ENCODE results near the gene PDE6H. TPM values are rescaled to one million over a fixed set of nuclear protein-coding genes. Genes with fewer than 3 reads are reported as not detected.

Gene PDE6H
- not detected for polyA plus RNA-seq (2013, experiment 1 of 2; ENCODE audit: insufficient read length)
- not detected for polyA plus RNA-seq (2013, experiment 2 of 2; ENCODE audit: insufficient read length)

- DNase-seq, result no peak
Measured at GRCh38 chr12:14972816-14973215, at the start of gene PDE6H. TSS of gene PDE6H (plus strand) at chr12:14973042. CDS start at chr12:14978013, 4,971 bp downstream.

DNA sequence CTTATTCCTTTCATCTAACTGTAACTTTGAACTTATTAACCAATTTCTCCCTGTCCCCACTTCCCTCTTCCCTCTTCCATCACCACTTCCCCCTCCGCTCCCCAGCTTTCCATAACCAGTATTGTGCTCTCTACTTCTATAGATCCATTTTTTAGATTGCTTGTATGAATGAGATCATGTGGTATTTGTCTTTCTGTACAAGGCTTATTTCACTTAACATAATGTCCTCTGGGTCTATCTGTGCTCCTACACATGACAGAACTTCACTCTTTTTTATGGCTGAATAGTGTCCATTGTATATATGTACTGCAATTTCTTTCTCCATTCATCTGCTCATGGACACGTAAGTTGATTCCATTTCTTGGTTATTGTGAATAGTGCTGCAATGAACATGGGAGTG is 48.9 kb upstream of the PDE6H start:
- DNase-seq, result no peak

DNA sequence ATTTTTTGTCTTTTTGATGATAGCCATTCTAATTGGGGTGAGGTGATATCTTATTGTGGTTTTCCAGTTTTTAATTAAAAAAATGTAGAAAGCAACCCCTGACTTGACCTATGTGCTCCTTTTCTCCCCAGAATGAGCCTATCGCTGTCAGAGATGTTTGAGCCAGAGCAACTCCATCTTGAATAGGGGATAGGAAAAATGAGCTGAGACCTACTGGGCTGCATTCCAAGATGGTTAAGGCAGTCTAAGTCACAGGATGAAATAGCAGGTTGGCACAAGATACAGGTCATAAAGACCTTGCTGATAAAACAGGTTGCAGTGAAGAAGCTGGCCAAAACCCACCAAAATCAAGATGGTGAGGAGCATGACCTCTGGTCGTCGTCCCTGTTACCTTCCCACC is 48.3 kb upstream of the PDE6H start:
- no peak for DNase-seq

DNA sequence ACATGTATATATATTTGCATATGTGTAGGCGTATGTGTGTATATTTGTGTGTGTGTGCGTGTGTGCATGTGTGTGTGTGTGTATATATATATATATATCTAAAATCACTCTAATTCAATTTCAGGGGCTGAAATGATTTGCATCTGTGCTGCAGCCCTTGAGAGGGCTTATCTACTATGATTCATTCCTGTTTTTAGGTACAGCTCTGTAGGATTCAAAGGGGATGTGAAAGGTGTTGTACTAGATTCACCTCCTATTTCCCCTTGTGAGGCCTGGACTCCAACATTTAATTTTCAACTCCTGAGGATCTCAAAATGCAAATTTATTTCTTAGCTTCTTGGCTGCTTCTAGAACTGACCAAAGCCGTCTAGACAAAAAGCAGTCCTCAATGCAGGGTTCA is 45.6 kb upstream of the PDE6H start:
- DNase-seq, result no peak

- DNase-seq, result no peak
Measured at GRCh38 chr12:14928931-14929330, 43.9 kb upstream of the PDE6H start.

DNA sequence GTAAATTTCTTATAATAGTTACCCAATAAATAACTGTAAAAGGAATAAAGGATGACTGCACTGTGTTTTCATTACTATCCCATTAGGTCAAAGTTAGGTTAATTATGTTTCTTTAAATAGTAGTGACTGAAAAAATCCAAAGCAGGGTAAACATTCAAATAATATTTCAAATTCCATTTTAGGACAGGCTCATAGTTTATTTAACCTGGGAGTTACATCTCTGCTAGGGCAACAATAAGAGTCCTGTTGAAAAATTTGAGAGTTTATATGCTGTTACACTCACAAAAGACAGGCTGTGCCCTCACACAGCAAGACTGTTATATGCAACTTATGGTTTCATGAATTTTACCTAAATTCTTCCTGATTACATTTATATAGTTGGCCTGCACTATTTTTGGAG is 42.5 kb upstream of the PDE6H start:
- DNase-seq, result no peak

DNA sequence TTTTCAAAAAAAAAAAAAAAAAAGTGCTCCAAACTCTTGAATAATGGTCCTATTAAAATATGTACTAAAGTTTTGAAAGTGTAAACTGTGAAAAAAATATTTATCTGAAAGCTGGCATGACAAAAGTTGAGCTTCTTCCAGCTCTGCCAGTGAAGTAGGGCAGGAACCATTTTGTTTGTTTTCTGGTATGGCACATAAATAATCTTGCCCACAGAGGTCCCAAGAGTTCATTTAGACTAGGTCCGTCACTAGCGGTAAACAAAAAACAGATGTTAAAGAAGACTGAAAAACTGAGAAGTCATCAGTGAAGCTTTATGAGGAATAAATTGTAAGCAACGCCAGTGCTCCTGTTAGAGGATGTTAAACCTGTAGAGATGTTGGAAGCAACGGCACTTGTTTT is 41.5 kb upstream of the PDE6H start:
- no peak for DNase-seq

DNA sequence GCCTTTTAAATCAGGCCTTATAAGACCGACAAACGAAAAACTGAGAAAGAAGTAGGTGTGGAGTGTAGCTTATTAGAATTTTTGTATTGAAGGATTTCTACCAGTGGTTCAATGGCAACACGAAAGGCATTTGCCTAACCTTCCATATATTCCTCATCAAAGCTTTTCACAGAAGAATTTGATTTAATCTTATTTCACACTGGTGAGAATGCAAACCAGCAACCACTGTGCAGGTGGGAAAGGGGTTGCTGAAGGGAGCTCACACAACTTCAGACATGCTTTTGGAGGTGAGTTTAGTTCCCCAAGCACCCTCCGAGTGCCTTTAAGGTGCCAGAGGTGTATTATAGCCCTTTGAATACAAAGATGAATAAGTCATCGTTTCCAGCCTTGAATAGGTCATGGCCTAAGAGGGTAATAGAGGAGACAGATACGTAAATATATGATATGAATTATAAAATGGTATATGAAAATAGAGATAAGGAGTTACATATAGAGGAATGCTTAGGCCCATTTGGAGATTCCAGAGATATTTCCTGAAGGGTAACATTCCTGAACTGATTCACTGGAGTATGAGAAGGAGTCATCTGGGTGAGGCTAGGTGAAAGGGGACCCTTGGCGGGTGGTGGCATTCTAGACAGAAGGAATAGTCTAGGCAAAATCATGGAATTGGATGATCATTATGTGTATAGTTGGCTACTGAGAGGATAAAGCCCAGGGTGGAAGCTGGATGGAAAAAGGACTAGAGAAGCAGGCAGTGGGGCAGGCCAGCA is 40.9 kb upstream of the PDE6H start:
- no peak for DNase-seq

- no peak for DNase-seq
Measured at GRCh38 chr12:14934511-14934910, 38.3 kb upstream of the PDE6H start.

GRCh38 chr12:14935031-14935430 is 37.8 kb upstream of the PDE6H start:
- DNase-seq, result no peak

DNA sequence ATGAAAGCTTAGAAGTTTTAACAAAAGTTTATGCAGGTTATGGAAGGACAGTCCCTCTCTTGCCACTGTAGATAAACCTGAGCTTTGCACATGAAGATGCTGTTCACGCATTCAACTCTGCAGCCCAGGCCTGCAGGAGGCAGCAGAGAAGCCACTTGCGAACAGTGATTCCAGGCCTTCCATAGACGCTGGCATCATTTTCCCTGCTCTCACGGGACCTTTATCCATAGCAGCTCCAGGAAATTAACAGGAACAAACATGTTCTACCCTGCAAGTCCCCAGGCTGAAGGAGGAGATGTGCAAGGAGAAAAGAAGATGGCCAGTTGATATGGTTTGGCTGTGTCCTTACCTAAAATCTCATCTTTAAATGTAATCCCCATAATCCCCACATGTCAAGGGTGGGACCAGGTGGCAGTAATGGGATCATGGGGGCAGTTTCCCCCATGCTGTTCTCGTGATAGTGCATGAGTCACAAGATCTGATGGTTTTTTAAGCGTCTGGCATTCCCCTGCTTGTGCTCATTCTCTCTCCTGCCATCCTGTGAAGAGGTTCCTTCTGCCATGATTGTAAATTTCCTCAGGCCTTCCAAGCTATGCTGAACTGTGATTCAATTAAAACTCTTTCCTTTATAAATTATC is 36.5 kb upstream of the PDE6H start:
- DNase-seq, result no peak

DNA sequence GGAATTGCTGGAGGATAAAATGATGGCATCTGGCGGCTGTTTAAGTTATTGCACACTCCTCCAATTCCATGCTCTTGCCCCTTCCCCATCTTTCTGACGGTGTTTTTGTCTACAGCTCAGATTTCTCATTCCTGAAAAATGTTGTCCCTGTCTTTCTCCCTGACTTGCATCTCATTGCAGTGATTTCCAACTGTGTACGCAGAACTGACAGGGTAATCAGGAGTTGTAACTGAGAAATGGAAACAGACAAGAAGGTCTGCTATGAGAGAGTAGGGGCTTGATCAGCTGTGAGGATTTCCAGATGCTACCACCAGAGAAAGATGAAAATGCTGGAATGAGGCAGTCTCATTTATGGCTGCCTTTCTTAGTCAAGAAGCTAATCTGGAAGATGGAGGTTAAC is 35.8 kb upstream of the PDE6H start:
- DNase-seq, result no peak

GRCh38 chr12:14937689-14938088 is 35.2 kb upstream of the PDE6H start:
- no peak for DNase-seq

GRCh38 chr12:14938301-14938700 is 34.5 kb upstream of the PDE6H start, which contains the start of gene ERP27:
TSS of gene ERP27 (minus strand) at chr12:14938537. CDS start at chr12:14938508, 29 bp downstream.
- no peak for DNase-seq

DNA sequence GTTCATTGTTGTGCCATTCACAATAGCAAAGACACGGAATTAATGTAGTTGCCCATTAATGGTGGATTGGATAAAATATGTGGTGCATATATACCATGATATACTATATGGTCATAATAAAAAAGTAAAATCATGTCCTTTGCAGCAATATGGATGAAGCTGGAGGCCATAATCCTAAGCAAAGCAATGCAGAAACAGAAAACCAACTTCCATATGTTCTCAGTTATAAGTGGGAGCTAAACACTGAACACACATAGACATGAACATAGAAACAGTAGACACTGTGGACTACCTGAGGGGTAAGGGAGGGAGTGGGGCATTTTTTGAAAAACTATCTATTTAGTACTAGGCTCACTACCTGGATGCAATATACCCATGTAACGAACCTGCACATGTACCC is 31.5 kb upstream of the PDE6H start:
- DNase-seq, result no peak

- no peak for DNase-seq
Measured at GRCh38 chr12:14942196-14942931, 30.5 kb upstream of the PDE6H start.

DNA sequence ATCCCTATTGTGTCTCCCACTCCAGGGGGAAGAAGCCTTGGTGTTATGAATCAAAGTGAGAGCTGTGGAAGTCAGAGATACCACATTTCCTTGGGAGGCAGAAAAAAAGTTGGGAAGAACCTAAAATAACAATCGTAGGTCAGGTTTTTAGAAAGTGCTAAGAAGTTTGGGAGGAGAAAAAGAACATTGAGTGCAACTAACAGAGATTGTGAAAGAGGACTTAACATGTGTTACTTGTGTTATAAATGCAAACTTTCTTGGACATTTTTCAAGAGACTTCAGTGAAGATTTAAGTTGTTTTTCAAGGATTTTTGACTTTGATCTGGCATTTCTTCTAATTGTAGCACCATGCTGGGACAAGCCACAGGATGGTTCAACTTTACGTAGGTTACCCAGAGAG is 26.7 kb upstream of the PDE6H start:
- no peak for DNase-seq

- no peak for DNase-seq
Measured at GRCh38 chr12:14946861-14947260, 26.0 kb upstream of the PDE6H start.

GRCh38 chr12:14948672-14949071 is 24.2 kb upstream of the PDE6H start:
- peak; percentile 92 for DNase-seq

DNA sequence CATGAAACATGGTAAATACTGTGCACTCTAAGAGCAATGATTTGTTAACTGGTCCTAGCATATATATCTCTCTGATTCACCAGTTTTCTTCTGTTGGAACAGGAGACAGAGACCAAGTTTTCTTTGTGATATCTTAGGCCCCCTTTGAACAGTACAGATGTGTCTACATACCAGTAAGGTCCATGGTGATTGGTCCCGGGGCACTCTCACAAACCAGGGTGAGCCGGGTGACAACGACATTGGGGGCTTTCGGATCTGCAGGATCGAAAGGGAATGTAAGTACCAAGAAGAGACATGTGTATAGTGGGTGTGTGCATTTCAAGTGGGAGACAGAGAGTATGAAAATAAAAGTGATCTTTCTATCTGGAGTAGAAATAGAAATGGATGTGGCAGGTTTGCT is 23.2 kb upstream of the PDE6H start:
- no peak for DNase-seq

DNA sequence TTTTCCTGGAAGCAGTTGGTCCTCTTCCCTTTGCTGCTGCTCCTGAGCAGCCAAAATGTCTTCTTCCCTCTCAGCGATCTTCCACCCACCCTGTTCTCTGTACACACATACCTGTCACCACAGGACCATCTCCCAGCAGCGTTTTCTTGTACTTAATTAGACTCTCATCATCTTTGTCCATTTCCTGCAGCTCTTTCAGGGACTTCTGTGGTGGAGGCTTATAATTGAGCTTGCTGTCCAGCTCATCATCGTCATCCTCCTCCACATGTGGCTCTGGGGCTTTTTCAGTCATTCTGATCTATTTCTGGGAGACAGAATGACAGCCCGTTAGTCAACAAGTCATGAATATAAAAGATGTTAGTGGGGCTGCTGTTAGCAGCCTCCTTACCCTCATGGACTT is 22.4 kb upstream of the PDE6H start:
- no peak for DNase-seq

- DNase-seq, result no peak
Measured at GRCh38 chr12:14950982-14951746, 21.7 kb upstream of the PDE6H start.

DNA sequence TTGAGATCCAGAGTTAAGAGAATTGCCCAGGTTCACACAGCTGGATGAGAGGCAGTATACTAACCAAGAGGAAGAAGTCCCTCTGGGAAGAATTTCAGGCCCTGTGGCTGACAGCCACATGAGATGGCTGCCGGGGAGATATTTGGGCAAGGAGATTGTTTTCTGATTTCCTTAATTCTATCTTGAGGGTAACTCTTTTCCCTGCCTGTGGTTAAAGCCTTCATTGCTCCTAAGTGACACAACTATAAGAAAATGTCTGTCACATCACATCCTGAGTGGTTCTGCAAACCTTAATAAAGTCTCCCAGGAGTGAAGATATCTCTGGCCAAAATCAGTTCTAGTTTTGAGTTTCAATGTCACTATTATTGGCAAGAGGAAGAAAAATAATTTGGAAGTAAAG is 21.0 kb upstream of the PDE6H start:
- no peak for DNase-seq
